HG03060 (cell line): Measurements from ENCODE around the gene DSG2.
A peak's percentile ranks its signal among the peaks of the same experiment; 100 is the strongest.
"Not testable (repeated sequence)": the region's sequence is repeated elsewhere in the genome, so short reads cannot be mapped to it uniquely, and the experiment has no call there.

Experiments used
- ATAC-seq: cut with Tn5 transposase; IDR thresholded peaks from one replicate; pipeline ENCODE4 v1.9.1; 2021; ENCODE audit warnings: low read depth, moderate number of reproducible peaks; ENCODE audit not compliant: unreplicated experiment

Gene DSG2

DNA sequence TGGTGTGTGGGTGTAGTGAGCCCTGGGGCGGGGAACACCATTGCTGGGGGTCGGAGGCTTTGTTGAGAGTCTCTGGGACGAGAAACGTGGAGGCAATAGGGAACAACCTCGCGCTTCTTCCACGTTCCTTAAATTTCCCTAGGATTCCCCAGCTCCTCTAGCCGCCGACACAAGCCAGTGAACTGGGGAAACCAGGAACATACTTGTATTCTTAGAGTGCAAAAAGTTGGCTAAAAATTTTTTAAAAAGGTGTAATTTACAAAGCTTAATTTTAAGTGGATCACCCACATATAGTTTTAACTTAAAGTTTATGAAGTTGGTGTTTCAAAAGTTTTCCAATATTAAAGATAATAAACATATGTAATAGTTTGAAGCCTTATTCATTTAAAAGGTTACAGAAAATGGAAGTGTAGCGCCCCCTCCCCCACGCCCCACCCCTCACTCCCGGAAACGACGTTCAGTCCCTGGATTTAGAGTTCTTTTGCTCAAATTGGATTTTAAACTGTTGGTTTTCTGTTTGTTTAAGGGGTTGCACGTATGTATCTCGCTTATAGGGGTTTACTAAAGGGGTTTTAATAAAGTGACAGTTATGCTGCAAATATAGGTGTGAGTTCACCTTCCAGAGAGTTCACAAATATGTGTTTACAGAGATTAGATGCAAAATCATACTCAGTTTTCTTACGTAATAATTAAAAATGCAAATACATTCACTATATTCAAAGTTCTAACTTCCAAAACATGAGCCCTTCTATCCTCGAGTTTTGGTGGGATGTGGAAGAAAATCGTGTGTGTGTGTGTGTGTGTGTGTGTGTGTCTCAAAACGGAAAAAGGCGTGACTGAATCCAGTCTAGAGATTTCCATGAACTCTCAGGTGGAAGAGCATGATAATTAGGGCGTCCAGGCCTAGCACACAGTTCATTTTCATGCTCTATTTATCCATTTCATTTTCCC is 872 bp downstream of the DSG2 start:
- no peak for ATAC-seq

DNA sequence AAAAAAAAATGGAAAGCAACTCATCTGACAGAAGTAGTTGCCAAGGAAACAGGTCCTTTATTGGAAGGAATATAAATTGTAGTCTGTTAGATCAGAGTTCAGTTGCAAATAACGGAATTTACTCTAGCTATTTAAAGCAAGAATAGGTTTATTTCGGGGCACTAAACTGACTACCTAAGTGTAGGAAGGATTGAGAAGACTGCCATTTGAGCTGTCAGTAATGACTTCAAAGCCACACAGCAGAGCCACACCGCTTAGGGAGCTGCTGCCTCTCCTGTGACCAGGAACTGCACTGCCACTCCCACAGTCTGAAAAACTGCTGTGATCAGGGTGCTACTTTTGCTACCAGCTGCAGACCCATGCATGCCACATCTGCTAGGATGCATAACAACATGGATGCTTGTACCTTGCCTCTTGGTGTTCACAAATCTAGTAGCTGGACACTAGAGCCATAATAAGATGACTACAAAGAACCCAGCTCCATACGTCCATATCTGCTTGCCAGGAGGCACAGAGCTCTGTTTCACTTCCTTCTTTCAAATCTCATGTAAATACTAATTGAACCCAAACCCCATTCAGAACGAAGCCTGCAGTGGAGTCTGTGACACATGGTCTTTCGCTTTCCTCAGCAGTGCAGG is 2.2 kb downstream of the DSG2 start:
- ATAC-seq, result peak; percentile 97

DNA sequence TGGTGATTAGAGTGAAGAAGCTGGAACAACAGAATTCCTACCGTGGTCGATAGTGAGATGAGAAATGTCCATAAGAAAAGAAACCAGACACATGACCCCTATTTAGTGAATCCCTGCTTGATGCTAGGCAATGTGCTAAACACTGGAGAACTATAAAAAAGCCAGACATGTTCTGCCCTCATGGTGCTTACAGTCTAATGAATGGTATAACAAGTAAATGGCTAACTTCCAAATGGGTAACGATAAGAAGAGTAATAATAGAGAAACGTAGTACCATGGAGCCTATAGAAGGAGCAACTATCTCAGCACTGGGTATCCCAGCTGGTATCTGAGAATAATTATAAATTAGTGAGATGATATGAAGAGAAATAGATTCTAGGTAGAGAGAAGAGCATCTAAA is 5.0 kb downstream of the DSG2 start:
- no peak for ATAC-seq

DNA sequence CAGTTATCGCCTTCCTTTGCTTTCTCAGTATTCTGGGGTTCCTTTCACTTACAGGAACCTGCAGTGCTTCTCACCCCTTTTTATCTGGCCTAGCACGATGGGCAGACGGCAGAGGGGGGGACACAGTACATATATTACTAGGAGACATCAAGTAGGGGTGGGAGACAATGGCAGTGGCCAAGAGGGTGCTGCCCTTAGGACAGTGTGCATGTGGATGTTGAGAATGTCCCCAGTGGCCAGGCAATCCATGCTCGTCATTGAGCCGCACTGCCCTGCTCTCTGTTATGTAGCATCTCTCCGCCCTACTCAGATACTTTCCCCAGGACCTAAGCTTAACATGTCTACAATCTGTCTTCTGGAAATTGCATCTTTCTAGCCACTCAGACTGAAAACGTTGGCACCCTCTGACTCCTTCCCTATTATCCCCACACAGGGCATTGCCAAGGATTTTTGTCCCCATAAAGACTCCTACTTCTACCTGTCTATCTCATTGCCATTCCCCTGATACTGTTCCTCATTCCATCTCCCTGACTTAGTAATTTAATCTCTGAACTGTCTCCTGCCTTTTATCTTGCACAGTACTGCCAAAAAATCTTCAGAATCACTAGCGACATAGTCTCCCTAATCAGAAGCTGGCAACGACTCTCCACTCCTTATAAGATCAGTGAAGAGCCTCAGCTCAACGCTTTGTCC is 6.6 kb downstream of the DSG2 start:
- ATAC-seq, result no peak

DNA sequence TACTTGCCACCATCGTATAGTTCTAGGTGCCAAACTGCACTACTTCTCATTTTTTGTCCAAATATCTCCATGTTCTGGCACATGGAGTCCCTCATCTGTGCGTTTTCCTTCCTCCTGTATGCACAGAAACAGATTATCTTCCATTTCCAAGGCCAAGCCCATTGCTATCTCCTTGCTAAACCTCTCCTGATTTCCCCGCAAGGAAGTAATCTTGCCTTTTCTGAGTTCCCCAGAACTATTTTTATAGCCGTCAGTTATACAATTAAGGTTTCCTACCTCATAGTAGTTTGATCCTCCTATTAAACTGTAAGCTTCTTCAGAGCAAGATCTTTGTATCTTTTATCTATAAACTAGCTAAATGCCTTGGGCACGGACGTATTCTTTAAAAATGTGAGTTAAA is 7.2 kb downstream of the DSG2 start:
- no peak for ATAC-seq

DNA sequence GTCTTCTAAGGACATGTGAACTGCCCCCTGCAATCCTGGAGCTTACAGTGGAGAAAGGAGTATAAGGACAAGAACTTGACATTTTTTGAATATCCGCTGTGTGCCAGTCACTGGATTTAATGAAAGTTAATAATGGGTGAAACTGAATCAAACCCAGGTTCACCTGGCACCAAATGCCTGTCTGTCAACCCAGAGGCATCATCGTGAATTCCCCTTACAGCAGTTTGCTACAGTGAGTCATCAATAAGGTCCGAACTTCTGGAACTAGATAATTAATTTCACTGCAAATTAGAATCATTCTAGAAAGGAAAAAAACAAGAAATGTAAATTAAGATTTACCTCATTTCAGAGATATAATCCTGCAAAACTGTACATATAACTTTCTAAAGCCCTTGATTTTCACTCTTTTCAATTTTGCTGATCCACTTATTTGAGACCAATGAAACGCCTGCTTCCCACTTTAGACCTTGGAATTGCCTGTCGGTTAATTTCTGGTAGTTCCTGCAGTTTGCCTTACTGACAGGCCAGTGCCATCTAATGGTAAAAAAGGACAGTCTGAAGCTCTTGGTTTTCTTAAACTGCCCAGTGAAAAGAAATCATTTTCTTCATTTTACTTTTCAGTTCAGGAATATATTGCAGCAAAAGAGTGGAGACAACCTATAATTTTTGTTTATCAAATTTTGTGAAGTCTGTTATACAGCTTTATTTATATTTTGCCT is 8.2 kb downstream of the DSG2 start:
- ATAC-seq, result no peak

DNA sequence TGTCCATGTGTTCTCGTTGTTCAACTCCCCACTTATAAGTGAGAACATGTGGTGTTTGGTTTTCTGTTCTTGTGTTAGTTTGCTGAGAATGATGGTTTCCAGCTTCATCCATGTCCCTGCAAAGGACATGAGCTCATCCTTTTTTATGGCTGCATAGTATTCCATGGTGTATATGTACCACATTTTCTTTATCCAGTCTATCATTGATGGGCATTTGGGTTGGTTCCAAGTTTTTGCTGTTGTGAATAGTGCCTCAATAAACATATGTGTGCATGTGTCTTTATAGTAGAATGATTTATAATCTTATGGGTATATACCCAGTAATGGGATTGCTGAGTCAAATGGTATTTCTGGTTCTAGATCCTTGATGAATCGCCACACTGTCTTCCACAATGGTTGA is 9.1 kb downstream of the DSG2 start:
- ATAC-seq, result not testable (repeated sequence)

DNA sequence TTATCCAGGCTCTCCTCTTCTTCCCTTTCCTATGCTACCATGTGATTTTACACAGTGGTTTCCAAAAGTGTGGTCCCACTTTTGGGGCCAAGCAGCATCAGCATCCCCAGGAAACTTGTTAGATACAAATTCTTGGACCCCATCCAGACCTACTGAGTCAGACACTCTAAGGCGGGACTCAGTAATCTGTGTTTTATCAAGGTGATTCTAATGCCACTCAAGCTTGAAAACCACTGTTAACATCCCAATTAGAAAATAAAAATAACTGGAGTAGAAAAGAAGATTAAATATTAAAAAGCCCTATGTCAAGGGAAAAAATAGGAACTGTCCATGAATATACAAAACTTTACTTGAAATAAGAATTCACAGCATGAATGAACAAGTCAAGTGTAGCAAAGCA is 10.8 kb downstream of the DSG2 start:
- ATAC-seq, result no peak

DNA sequence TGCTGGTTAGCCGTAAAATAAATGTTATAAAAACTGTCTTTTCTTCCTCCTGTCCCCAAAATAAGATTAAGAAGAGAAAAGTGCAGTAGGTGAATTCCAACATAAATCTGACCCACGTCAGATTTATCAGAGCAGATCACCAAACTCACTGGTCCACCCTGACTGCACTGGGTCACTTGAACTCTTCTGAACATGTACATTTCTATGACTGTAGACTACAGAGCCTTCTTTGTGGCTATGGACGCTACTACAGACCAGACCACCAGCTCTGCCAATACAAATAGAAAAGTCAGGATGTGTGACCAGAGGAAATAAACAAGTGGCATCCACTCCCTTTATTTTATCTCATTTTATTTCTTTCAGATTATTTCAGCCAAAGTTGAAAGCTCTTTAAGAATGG is 11.6 kb downstream of the DSG2 start:
- ATAC-seq, result no peak

DNA sequence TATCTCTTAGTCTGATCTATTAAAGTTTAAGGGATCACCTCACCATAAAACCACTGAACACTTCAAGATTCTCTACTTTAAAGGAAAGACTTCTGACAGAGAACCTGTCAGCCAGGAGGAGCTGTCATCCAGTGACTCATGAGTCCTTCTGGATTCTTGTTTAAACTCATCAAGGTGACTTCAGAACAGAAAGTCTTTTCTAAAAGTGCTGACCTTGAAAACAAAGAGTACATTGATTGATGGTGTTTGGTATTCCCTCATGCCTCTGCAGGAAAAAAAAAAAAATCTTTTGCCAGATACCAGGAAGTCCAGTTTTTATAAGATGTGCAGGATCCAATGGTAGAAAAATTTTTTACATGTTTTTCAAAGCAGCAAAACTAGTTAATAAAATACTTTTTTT is 12.3 kb downstream of the DSG2 start:
- ATAC-seq, result no peak

DNA sequence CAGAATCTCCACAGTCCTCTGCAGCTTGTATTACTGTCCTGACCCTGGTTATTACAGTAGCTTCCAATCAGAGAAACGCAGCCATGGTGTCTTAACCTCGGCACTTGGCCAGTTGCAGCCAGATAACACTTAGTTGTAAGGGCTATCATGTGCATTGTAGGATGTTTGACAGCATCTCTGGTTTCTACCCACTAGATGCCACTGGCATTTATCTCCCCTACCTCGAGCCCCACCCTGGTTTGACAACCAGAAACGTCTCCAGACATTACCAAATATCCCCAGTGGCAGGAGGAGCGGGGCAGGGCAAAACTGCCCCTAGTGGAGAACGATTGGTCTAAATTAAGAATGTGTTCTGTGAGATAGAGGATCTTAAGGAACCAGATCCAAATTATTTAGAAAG is 13.1 kb downstream of the DSG2 start:
- no peak for ATAC-seq

DNA sequence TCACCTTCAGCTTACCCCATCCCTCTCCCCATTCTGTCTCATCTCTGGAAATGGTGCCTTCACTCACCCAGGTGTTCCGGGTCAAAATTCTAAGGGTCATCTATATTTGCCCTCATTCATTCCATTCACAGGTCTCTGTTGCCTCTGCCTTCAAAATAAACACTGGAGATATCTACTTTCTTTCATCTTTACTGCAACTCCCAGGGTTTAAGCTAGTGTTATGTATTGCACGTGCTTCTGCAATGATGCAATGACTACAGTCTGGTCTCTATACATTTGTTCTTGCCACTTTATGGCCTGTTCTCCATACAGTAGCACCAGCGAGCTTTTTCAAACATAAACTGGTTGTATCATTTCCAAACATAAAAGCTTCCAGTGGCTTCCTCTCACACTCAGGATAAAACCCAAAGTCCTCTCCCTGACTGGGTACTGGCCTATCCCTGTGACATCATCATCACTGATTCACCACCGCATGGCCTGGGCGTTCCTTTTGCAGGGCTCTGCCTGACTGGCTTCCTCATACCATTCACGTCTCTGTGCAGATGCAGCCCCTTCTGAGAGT is 14.3 kb downstream of the DSG2 start:
- ATAC-seq, result no peak

DNA sequence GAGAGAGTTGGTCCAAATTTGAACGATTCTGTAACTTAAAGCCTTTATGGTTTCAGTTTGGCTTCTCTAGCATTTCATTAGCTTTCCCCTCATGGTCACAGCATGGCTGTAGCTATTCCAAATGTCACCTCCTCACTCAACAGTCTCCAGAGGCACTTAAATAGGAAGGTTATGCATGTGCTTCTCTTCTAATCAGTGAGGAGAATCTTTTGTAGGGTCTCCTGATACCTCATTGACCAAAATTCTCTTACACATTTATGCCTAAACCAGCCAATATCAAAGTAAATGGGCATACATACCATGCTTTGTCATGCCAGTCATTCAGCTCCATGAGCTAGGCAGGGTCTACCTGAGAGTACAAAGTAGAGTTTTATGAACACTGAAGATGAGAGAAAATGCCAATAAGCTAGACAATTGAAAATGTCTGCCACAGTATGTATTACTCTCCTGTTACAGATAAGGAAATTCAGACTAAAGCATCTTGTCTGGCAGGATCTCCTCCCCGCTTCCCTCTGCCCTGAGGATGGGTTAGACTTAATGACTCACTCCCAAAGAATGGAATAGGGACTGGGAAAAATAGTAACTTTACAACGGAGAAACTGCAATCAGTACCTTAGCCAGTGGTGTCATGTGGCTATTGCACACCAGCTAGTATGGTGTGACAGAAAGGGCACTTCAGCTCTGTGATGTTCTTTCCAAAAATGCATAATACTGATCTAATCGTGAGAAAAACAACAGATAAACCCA is 15.4 kb downstream of the DSG2 start:
- ATAC-seq, result no peak

DNA sequence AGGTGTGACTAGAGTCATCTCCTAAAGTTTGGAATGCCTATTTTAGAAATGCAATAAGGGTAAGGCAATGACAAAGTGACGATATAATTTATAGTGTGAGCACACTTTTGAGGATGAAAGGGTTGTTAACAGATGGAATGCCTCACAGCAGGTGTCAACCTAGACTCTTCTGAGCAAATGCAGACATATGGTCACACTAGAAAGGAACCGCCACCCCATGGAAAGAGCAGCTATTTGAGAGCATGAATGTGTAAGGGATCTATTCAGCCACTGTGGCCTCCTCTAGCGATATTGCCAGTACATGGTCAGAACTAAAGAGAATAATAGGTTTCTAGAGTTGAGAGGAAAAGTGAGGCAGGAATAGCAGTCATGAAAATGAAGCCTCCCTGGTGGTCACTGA is 18.5 kb downstream of the DSG2 start:
- ATAC-seq, result no peak

DNA sequence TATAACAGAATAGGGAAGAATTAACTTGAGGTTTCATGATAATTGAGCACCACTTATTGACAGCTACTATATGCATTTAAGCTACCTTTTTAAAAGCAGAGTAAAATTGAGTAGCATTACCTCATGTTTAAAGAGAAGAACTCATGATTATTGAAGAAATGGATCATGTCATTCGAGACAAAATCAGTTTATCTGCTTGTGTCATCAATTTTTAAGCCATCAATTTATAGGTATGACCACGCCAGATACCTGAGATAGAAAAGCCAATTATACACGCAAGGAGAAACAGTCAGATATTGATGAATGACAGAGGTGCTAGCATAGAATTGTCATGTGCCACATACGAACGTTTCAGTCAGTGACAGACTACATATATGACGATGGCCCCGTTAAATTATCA is 28.4 kb downstream of the DSG2 start:
- no peak for ATAC-seq

DNA sequence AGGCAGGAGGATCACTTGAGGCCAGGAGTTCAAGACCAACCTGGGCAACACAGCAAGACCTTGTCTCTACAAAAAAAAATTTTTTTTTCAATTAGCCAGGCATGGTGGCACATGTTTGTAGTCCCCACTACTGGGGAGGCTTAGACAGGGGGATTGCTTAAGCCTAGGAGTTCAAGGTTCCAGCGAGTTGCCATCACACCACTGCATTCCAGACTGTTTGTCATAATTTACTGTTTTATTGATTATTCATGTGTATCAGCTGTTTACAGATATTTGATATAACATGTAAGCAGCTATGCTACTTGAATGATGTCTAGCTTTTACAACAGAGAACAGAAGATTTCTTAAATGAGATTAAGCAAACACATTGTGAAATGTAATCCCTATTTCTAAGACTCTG is 35.3 kb downstream of the DSG2 start:
- no peak for ATAC-seq

DNA sequence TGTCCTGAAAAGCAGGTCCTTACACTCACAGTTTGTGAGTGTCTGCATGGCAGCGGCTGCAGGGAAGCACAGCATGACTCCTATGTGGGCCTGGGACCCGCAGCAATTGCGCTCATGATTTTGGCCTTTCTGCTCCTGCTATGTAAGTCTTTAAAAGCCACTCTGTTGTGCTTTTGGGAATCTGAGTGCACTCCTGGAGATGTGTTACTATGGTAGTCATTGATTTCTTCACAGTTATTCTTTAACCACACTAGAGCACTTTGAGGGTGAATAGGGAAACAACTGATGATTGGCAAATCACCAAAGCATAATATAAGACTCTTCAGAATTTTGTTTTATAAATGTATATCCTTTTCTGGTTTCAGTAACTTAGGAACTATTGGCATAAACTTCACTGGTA is 40.9 kb downstream of the DSG2 start:
- no peak for ATAC-seq

DNA sequence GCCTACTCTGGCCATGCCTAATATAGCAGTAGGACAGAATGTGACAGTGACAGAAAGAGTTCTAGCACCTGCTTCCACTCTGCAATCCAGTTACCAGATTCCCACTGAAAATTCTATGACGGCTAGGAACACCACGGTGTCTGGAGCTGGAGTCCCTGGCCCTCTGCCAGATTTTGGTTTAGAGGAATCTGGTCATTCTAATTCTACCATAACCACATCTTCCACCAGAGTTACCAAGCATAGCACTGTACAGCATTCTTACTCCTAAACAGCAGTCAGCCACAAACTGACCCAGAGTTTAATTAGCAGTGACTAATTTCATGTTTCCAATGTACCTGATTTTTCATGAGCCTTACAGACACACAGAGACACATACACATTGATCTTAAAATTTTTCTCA is 48.5 kb downstream of the DSG2 start:
- ATAC-seq, result no peak

DNA sequence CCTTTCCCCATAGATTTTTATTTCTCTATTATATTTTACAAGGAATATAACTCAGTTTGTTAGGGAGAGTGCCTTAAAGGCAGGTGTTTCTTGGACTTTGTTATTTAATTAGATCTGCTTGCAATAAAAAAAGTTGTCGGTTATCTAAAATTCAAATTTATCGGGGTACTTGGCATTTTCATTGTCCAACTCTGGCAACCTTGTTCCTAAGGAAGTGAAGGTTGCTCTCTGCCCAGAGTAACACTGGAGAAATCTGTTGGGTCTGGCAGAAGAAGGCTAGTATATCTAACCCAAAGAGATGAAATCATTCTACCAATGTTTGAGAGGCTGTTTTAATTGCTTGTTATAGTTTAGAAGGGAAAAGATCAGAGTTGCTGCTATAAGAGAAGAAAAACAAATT is 50.9 kb downstream of the DSG2 start:
- no peak for ATAC-seq

DNA sequence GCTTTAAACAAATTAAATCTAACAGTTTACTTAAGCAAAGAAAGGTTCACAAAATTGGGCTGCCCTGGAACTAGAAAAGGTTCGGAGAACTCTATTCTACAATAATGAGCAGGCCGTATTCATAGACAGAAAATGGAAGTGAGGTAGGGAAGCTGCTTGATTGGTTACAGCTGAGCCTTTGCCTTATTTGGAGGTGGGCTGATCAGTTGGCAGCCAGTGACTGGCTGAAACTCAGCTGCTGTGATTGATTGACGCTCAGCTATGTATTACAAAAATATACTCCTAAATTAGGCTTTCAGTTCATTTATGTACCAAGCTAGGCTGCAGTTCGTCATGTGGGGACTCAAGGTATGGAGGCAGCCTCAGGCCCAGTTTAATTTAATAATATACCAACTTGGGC is 51.4 kb downstream of the DSG2 start:
- ATAC-seq, result no peak
